ENCODE results near the gene TAS2R30.

Gene TAS2R30

GRCh38 chr12:11134305-11134704 is at the start of gene TAS2R30:
Gene TAS2R30 (minus strand): TSS chr12:11134644. CDS start chr12:11134244, 400 bp downstream.
- DNase-seq (ENCODE audit: low read depth in 2 of 2), result no peak

- no peak for DNase-seq (ENCODE audit: low read depth in 2 of 2)
These were observed 48.6 kb upstream of the TAS2R30 start for GRCh38 chr12:11183011-11183410.

- no peak for DNase-seq (ENCODE audit: low read depth in 2 of 2)
These were observed 48.1 kb upstream of the TAS2R30 start for GRCh38 chr12:11182529-11182928.

- DNase-seq (ENCODE audit: low read depth in 2 of 2), result no peak
These were observed 43.8 kb upstream of the TAS2R30 start for GRCh38 chr12:11178250-11178649.

- DNase-seq (ENCODE audit: low read depth in 2 of 2), result peak in 1 of 2 experiments; percentile 5
These were observed 39.6 kb upstream of the TAS2R30 start for GRCh38 chr12:11174022-11174421.

GRCh38 chr12:11171969-11172675 is 37.7 kb upstream of the TAS2R30 start:
- no peak for DNase-seq (ENCODE audit: low read depth in 2 of 2)

GRCh38 chr12:11171145-11171968 is 36.9 kb upstream of the TAS2R30 start, which contains the start of gene SMIM10L1:
Gene SMIM10L1 (plus strand): TSS chr12:11171194. CDS start chr12:11171357, 163 bp downstream.
- DNase-seq (ENCODE audit: low read depth in 2 of 2), result peak; percentile 86 to 90

- no peak for DNase-seq (ENCODE audit: low read depth in 2 of 2)
These were observed 36.3 kb upstream of the TAS2R30 start for GRCh38 chr12:11170810-11171144.

- no peak for DNase-seq (ENCODE audit: low read depth in 2 of 2)
These were observed 31.9 kb upstream of the TAS2R30 start for GRCh38 chr12:11166300-11166699.

- DNase-seq (ENCODE audit: low read depth in 2 of 2), result no peak
These were observed 29.9 kb upstream of the TAS2R30 start for GRCh38 chr12:11164384-11164783.

GRCh38 chr12:11162502-11162901 is 28.1 kb upstream of the TAS2R30 start:
- no peak for DNase-seq (ENCODE audit: low read depth in 2 of 2)

GRCh38 chr12:11158885-11159444 is 24.5 kb upstream of the TAS2R30 start:
- DNase-seq (ENCODE audit: low read depth in 2 of 2), result no peak

- DNase-seq (ENCODE audit: low read depth in 2 of 2), result no peak
These were observed 20.0 kb upstream of the TAS2R30 start for GRCh38 chr12:11154400-11154925.

- DNase-seq (ENCODE audit: low read depth in 2 of 2), result no peak
These were observed 18.3 kb upstream of the TAS2R30 start for GRCh38 chr12:11152725-11153124.

GRCh38 chr12:11150832-11151231 is 16.4 kb upstream of the TAS2R30 start:
- no peak for DNase-seq (ENCODE audit: low read depth in 2 of 2)

- no peak for DNase-seq (ENCODE audit: low read depth in 2 of 2)
These were observed 13.0 kb upstream of the TAS2R30 start for GRCh38 chr12:11147420-11147819.

- DNase-seq (ENCODE audit: low read depth in 2 of 2), result no peak
These were observed 9.9 kb upstream of the TAS2R30 start for GRCh38 chr12:11144297-11144696.

- DNase-seq (ENCODE audit: low read depth in 2 of 2), result no peak
These were observed 8.9 kb upstream of the TAS2R30 start for GRCh38 chr12:11143352-11143751.

GRCh38 chr12:11136075-11136474 is 1.6 kb upstream of the TAS2R30 start:
- no peak for DNase-seq (ENCODE audit: low read depth in 2 of 2)

- DNase-seq (ENCODE audit: low read depth in 2 of 2), result no peak
These were observed 628 bp downstream of the TAS2R30 start for GRCh38 chr12:11133816-11134215.

- DNase-seq (ENCODE audit: low read depth in 2 of 2), result no peak
These were observed 1.3 kb downstream of the TAS2R30 start for GRCh38 chr12:11133162-11133561.

GRCh38 chr12:11130999-11131398 is 3.4 kb downstream of the TAS2R30 start:
- no peak for DNase-seq (ENCODE audit: low read depth in 2 of 2)
